ENCODE measurements around the gene NCOA7. TPM values are rescaled to one million over a fixed set of nuclear protein-coding genes. Genes with fewer than 3 reads are reported as not detected.

NCOA7 gene
- total RNA-seq, 1 experiment from 2014 or later, result 13.8 TPM

GRCh38 chr6:125979101-125979500 lies 188.3 kb downstream of the NCOA7 start (continued):
- no peak for TF ChIP-seq SIN3A (IDR thresholded peaks at IDR 0.05; ENCODE audit: low read depth)
- no peak for TF ChIP-seq EZH2 (IDR thresholded peaks at IDR 0.05)

Other genes starting within 250 kb of the NCOA7 start
- not detected for gene HEY2, start 41.3 kb upstream of the NCOA7 start, total RNA-seq (2021; ENCODE audit: unreplicated experiment)
- gene HINT3, start 165.8 kb downstream of the NCOA7 start, total RNA-seq (2021; ENCODE audit: unreplicated experiment), result 12.7 TPM
- gene TRMT11, start 195.6 kb downstream of the NCOA7 start, total RNA-seq (2021; ENCODE audit: unreplicated experiment), result 41.8 TPM